HG03135 (cell line): Measurements from ENCODE around the gene GALNT13.

ENCODE experiments used
- ATAC-seq: cut with Tn5 transposase; IDR thresholded peaks from one replicate; pipeline ENCODE4 v1.9.1; 2021; ENCODE audit warnings: mild to moderate bottlenecking, moderate library complexity; ENCODE audit not compliant: unreplicated experiment

The GALNT13 gene

DNA sequence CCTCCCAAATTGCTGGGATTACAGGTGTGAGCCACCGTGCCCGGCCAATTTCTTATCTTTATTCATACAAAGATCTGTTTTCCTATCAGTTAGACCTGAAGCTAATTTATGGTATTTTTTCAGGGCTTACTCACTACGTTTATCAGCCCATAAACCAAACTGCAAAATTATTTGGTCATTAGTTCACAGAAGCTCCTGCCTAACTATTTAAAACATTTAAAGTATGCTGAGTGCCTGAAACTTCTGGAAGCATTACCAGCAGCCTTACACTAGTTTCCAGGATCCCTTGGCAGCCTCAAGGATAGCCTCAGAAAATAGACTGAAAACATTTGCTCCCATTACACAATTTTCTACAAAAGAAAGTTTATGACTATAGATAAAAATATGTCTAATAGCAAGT is 68.8 kb downstream of the GALNT13 start:
- no peak for ATAC-seq

DNA sequence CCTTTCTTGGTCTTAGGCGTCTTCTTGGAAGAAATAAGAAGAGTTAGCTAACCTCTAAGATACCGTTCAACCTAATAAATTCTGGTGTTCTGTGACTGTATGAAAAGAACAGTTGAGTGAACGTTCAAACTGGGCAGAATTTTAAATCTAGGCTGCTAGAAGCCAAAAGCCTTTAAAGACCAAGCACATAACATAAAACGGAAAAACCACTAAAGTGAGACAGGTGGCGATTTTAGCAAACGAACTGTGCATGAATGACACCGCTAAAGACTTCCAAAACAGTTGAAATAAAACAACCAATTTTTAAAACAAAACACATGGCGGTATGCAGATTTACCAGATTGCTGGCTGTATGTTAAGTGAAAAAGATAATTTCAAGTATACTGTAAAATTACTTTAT is 73.1 kb downstream of the GALNT13 start:
- no peak for ATAC-seq

DNA sequence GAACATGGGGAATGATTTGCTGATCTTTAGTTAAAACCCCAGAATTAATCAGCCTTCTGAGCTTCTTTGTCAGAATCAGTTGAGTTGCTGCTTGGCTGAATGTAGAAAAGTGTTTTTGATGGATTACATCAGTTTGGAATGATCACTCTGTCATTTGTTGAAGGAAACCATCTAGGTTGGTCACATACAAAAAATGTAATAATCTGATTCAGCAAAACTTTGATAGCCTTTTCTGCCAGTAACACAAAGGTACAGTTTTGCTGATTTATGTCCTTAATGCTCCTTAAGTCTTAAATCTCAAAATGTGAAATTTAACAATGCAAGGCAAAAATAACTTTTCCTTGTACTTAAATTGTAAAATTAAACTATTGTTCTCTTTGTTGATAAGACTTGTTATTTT is 74.3 kb downstream of the GALNT13 start:
- ATAC-seq: no peak

DNA sequence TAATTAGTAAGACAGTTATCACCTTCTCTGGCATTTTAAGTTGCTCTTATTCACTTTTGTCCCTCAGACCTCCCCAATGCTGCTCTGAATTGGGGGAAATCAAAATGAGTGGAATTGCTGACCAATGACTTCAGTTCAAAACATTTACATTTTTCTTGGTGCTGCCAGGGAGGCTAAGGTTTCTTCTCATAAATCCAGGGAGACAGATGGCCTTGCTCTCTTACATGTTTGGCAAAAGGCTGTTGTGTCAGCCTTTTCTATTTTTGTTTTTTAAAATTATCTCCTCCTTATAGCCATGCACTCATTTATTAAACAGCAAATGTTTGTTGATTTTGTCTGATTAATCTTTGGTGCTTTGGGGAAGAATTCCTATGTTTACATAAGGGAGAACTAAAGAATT is 82.0 kb downstream of the GALNT13 start:
- ATAC-seq: no peak

DNA sequence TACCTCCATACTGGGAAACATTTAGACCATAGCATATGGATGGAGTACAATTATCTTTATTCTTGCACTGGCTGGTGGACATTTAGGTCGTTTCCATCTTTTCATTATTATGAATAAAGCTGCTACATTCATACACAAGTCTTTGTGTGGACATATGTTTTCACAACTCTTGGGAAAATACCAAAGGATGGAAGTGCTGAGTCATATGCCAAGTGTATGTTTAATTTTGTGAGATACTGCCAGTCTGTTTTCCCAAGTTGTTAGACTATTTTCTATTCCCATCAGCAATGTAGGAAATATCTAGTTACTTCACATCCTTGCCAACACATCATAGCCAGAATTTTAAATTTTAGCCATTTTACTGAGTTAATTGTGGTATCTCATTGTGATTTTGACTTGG is 91.5 kb downstream of the GALNT13 start:
- no peak for ATAC-seq

DNA sequence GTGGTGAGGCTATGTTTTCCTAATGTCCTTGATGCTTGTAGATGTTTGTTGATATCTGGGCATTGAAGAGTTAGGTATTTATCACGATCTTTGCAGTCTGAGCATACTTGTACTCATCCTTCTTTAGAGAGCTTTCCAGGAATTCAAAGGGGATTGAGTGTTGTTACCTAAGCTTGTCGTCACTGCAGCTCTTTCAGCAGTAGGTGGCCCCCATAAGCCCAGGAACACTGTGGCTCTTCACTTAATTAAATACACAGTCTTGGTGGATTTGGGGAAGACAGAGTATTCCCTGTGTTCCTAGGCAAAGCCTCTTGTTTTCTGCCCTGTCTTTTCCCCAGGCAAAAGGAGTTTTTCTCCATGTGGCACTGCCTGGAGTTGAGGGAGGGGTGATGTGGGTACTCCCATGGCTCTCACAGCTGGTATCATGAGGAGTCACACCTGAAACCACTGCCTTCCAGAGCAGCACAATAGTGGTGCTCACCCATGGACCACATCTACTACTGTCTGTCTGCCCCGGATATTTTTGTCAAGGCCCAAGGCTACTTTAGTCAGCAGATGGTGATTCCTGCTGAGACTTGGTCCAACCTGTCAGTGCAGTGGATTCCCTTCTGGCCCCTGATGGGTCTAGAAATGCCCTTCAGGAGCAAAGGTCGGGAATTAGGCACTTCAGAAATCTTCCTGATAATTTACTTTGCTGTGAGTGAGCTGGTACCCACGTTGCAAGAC is 95.7 kb downstream of the GALNT13 start:
- no peak for ATAC-seq

DNA sequence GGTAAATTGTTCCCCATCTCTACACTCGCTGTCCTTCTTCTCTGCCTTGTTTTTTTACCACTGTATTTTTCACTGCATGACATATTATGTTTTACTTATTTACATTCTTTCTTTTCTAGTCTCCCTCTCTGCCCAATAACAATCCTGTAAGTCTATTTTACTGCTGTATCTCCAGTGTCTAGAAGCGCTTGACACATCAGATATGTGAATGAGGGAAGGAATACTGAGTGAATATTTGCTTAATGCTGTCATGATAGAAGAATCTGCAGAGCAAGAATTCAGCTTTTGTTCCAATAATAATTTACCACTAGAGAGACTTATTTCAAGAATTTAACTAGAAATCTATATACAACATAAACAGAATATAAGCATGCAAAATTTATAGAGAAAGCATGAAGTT is 99.5 kb downstream of the GALNT13 start:
- ATAC-seq: no peak

DNA sequence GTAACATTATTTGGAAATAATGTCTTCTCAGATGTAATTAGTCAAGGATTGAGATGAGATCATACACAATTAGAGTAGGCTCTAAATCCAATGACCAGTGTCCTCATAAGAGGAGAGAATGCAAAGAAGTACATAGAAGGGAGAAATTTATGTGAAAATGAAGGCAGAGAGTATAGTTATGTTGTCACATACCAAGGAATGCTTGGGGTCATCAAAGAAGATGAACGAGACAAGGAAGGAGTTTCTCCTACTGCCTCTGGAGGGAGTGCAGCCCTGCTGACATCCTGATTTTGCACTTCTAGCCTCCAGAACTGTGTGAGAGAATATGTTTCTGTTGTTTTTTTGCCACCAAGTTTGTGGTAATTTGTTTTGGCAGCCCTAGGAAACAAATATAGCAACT is 100.1 kb downstream of the GALNT13 start:
- ATAC-seq: no peak

DNA sequence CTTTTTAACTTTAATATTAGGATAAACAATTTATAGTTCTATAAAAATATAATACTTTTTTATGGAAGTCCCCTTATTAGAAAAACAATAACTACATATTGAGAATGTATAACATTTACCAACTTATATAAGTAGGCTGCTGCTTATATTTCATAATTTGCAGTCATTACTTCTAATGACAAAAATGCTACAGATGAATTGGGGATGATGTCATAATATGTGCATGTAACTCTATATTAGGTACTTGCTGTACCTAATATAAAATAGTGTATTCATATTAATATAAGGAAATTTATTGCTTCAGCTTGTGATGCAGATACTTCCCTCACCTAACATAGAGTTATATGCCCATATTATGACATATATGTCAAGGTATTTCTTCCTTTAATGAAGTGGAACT is 100.7 kb downstream of the GALNT13 start:
- ATAC-seq: no peak

DNA sequence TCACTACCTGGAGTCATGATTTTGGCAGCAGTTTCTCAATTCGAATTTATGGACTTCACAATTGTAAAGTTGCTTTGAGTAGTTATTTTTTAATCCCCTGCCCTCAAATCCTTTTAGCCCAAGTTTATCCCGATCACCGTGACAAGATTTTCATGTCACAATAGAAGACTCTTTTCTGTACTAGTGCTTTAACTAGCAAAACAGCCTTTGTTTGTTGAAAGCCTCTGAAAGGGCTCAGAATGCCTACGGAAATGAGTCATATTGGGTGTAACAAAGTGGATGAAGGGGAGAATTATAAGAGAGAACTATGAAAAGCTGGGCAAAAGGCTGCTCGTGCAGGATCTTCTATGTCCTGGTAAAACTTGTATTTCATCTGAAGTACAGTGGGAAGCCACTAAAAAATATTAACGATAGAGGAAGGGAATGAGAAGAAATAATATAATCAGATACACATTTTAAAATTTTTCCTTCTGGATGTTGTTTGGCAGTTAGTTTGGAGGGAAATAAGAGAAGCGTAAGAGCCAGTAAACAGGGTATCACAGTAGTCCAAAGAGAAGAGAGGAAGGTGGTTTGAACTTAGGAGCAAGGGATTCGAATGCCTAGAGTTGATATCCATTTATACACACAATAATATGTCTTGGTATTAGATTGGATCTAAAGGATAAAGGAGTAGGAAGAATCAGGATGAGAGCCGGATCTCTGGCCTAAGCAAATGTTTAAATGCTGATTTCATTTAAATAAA is 114.9 kb downstream of the GALNT13 start:
- ATAC-seq: no peak

DNA sequence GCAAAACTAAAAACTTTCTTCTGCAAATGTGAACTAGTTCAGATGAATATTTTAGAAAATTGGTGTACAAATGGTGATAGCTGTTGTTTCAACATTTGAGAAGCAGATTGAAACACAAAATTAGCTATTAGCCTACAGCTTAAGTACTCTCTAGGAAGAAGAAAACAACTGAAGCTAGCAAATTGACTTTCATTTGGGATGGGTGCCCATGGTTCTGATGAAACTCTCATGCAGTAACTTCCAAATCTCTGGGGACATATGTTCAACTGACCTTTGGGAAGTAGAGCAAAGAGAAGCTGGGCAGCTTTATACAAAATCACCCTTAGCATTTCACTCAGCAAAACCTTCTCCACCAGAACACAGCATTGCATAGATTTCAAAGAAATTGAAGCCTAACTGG is 119.0 kb downstream of the GALNT13 start:
- ATAC-seq: no peak

DNA sequence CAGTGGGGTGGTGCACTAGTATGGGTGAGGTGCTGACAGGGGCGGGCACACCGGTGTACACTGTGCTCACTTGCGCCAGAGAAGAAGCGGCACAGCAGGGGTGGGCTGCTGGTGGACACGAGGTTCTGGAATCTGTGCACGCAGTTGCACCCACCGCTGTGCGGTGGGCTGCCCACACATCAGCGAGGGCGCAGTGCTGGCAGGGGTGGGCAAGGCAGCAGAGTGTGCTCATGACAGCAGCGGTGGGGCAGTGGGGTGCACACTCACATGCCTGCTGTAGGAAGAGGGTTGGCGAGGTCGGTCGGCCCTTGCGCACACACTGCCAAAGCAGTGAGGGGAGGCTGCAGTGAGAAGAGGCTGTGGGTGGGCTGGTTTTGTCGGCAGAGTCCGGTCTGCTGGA is 141.8 kb downstream of the GALNT13 start:
- ATAC-seq: no peak

DNA sequence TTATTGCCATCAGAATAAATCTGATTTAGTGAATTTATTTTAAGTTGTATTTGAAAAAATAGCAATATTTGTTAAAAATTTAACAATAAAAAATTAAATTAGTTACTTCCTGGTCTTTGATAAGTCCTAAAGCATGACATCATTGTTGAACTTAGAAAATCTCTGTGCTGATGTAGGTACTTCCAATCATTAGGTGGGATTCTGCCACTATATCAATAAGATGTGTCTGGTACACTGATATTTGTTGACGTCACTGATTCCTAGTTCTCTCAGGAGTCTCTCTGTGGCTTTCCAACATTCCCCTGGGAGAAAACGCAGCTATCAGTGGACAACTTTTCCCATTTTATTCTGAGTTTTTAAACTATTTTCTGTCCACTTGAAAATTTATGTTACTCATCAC is 143.5 kb downstream of the GALNT13 start:
- ATAC-seq: no peak

DNA sequence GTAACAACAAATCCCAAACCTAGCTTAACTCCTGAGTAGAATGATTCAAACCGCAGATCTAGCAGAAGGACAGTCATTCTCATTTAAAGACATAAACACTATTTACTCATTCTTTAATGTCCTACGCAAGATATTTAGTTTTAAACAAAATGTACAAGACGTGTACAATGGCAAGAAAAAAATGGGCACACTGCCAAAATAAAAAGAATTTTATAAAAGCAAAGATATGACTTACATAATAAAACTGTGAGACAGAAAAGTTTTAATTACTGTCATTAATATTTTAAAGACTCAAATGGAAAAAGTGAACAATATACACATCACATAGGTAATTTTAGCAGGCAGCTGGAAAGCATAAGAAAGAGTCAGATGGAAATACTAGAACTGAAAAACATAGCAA is 157.8 kb downstream of the GALNT13 start:
- no peak for ATAC-seq

DNA sequence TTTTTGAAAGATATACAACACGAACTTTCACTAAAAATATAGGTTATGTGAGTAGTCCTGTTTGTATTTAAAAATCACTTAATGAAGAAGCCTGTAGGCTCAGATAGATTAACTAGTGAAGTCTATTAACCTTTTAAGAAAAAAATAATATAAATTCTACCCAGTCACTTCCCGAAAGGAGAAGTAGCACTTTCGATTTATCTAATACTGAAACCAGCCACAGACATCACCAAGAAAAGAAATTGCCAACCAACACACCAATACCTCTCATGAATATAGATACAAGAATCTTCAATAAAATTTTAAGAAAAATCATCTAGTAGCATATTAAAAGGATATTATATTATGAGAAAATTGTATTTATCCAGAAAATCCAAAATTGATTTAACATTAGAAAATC is 160.5 kb downstream of the GALNT13 start:
- ATAC-seq: no peak

DNA sequence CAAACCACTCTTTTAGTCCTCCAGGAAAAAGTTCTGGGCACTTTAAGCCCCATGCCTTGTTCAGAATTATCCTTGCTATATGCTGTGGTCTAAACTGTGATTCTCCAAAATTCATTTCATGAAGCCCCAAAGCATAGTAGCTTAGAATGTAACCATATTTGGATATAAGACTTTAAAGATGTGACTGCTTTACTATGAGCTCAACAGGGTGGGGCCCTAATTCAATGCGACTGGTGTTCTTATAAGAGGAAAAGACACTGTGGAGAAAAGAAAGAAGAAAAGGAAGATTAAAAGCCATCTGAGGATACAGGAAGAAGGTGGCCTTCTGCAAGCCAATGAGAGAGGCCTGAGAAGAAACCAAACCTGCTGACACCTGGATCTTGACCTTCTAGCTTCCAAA is 174.8 kb downstream of the GALNT13 start:
- no peak for ATAC-seq

DNA sequence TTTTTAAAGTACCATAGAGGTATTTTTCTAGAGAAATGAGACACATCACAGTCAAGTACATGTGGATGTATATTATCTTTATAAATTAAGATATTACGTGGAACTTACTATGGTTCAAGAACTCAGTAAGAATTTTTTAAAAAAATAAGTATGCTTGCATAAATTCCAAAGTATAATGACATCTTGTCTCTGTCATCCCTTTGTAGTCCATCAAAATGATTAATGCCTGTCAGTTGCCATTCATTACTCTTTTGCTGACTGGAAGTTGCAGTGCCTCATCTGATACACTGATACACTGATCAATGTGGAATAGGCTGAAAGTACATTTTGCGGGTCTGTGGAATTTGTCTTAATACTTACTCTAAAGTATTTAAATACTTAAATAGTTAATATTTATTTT is 177.2 kb downstream of the GALNT13 start:
- ATAC-seq: no peak

DNA sequence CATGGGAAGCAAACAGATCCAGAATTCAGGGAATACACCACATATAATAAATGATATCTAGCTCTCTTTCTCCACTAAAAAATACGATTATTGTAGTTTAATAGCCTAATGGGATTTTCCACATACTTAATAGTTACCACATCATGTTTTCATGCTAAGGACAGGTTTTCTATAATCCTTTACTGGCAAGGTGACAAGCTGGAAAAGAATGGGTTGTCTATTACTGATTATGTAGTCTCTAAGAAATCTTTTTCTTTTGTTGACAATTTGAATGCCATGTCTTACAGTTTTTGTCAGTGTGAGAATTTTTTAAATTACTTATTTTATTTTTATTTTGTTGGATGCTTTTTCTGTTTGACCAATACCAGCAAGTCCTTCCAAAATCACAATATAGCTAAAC is 177.8 kb downstream of the GALNT13 start:
- no peak for ATAC-seq

DNA sequence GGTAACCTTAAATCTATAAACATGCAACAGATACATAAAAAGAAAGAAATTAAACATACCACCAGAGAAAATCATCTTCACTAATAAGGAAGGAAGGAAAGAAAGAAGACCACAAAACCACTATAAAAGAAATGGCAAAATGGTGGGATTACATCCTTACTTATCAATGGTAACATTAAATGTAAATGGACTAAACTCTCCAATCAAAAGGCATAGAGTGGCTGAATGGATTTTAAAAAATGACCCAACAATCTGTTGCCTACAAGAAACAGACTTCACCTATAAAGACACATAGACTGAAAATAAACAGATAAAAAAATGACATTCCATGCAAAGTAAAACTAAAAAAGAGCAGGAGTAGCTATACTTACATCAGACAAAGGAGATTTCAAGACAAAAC is 195.4 kb downstream of the GALNT13 start:
- ATAC-seq: no peak

DNA sequence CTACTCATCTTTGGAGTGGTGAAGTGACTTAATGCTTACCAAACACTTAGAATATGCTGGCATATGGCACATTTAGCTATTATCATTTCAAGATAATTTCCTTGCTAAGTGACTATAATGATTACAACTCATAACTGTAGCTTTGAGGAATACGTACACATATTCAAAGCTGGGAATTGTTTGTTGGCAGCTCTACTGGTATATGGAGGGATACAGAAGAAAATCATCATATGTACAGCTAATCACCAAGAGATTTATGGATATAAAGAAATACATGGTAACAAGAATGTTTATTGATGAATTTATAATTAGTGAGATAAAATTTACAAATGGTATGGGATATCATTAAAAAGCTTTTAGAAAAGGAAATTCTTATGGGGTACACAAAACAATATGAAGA is 207.2 kb downstream of the GALNT13 start:
- no peak for ATAC-seq

DNA sequence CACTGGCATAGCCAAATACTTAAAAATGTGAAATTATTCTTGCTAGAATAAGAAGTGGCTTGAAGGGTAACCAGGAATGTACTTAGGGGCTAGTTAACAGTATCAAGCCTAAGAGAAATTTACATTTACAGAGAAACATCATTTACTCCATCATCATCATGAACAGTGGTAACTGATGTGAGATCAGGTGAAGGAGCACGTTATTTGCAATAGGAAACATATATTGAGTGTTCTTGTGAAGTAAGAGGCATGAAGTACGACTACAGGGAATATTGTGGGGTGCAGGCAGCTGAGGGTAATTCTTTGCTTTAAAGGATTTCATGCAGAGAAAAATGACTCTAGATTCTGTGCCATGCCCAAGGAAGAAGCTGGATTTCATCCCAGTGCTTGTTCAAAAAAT is 220.8 kb downstream of the GALNT13 start:
- no peak for ATAC-seq

DNA sequence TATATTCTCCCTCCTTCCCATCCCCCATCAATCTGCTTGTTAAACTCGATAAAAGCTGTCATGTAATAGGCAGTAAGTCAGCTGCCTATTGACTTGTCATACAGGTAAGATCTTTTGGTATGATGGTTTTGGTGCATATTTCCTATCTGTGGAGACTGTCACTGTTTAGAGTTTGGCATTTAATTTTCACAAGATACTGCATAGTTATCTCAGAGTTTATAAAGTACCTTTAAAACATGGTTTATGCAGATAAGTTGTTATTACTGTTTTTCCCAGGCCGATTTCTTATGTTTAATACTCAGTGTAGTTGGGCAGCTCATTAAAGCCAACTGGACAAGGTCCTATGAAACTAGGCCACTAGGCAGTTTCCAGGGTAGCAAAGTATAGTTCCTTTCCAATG is 222.1 kb downstream of the GALNT13 start:
- no peak for ATAC-seq
